ENCODE results near the gene OSBPL3. TPM values are rescaled to one million over a fixed set of nuclear protein-coding genes. Genes with fewer than 3 reads are reported as not detected.

The OSBPL3 gene
- total and polyA plus RNA-seq, 2 donors (not counting 3 experiments of a cell fraction or from before 2014, with no cell fraction given), result 7.5 to 27.1 TPM

- no peaks in the 10 kb centered on the region for H3K9me1 ChIP-seq (replicated peaks; ENCODE audit: control insufficient read depth, extremely low read depth, insufficient read depth, low read length)
- intact Hi-C loops (cut with micrococcal nuclease), result loop anchor here (1.0 to 2.0 kb wide), 3 partner anchors 42 to 208 kb away; partner anchors contain the start of gene OSBPL3
- no peaks in the 10 kb centered on the region for H4K20me1 ChIP-seq (replicated peaks; ENCODE audit: control insufficient read depth, extremely low read depth, insufficient read depth, low read length)
- no peaks in the 10 kb centered on the region for H3K9me3 ChIP-seq (replicated peaks; ENCODE audit: control insufficient read depth, insufficient read depth, low read length)
- dilution Hi-C loops (cut with MboI; ENCODE audit: extremely low pct_ligation_motif_present, low sequenced_read_pairs), result no loop called here
- DNase-seq (ENCODE audit: low read depth, low spot score), result peak; percentile 78
- TF ChIP-seq EZH2 (IDR thresholded peaks at IDR 0.05; ENCODE audit: borderline replicate concordance, low read depth, low read length, severe bottlenecking) (no peak), MYC (IDR thresholded peaks at IDR 0.05; ENCODE audit: low read depth, low read length) (no peak), POLR2A (IDR thresholded peaks at IDR 0.05; ENCODE audit: low read depth, low read length) (no peak), MAX (IDR thresholded peaks at IDR 0.05; ENCODE audit: insufficient read depth, insufficient read length) (no peak), POLR2AphosphoS5 (IDR thresholded peaks at IDR 0.05; ENCODE audit: insufficient read depth, low read depth, low read length) (peak; percentile 51), JUN (IDR thresholded peaks at IDR 0.05; ENCODE audit: borderline replicate concordance, insufficient read depth, insufficient read length, low read depth) (peak; percentile 82), FOS (IDR thresholded peaks at IDR 0.05; ENCODE audit: borderline replicate concordance, insufficient read depth, low read length) (peak; percentile 64), CTCF (IDR thresholded peaks at IDR 0.05; ENCODE audit: extremely low read depth in 1 of 2, insufficient read depth in 1 of 2, low read depth in 1 of 2, low read length in 2 of 2) (no peak), GATA2 (IDR thresholded peaks at IDR 0.05; ENCODE audit: insufficient read depth, insufficient read length, low read depth, low read length) (peak; percentile 88)
- ChIA-PET POLR2A (interaction anchor here (0.5 kb wide), 1 partner anchor 1508 kb away, joined by 3 read pairs; no protein-coding TSS in a partner anchor), CTCF (interaction anchor here (1.4 to 2.1 kb wide), 6 partner anchors 10 to 216 kb away, joined by 3 to 7 read pairs (median 5); no protein-coding TSS in a partner anchor)
- H3K79me2 ChIP-seq (ENCODE audit: control insufficient read depth, insufficient read depth, low read length), result no peaks in the 10 kb centered on the region
- H3K27ac ChIP-seq (ENCODE audit: insufficient read depth, low read depth, low read length), result peak overlapping the region; percentile 95
- no peaks in the 10 kb centered on the region for H3K27me3 ChIP-seq (ENCODE audit: control insufficient read depth in 2 of 2, insufficient read depth in 2 of 2, low read length in 2 of 2)
- peak overlapping the region; percentile 34 for H3K4me2 ChIP-seq (ENCODE audit: insufficient read depth, low read length)
- peak; percentile 86 for FAIRE-seq
- H2AFZ ChIP-seq (ENCODE audit: low read depth, low read length), result peak overlapping the region; percentile 82
- H3K9ac ChIP-seq (replicated peaks; ENCODE audit: extremely low read depth, insufficient read depth, low read length), result peak overlapping the region; percentile 32
- H3K4me3 ChIP-seq (replicated peaks in 1 of 3; ENCODE audit: insufficient read depth in 1 of 3, low read depth in 1 of 3, low read length in 3 of 3), result no peak overlapping the region
- BruUV-seq (replicated peaks), result no TSS peak
- peaks cover 38% of the 10 kb centered on the region for H3K4me1 ChIP-seq (ENCODE audit: control insufficient read depth, extremely low read depth, insufficient read depth, low read length)
- H3K36me3 ChIP-seq (ENCODE audit: control insufficient read depth in 2 of 2, extremely low read depth in 1 of 2, insufficient read depth in 2 of 2, low read length in 2 of 2), result no peaks in the 10 kb centered on the region
Observed at GRCh38 chr7:25028370-25029021, 48.5 kb upstream of the OSBPL3 start.

All from endothelial cell of umbilical vein (primary cell).